Fibroblast of lung (primary cell): Measurements from ENCODE around the gene POLR2E. TPM values are rescaled to one million over a fixed set of nuclear protein-coding genes. Genes with fewer than 3 reads are reported as not detected.

Source experiments
- DNase-seq, 2 donors: peaks; one replicate each; pipeline versions ENCODE4 v3.0.0 to v3.0.0-alpha.2; 2010; ENCODE audit warnings: low read depth in 2 of 2
- H2AFZ ChIP-seq: 2 replicates; pipeline ENCODE4 v1.5.1; 2012; ENCODE audit warnings: low read length, control low read depth, inconsistent platforms
- H3K27ac ChIP-seq: 2 replicates; pipeline ENCODE4 v1.5.1; 2011; ENCODE audit warnings: low read length, control low read depth; ENCODE audit not compliant: insufficient read depth
- H3K27me3 ChIP-seq: 2 replicates; pipeline ENCODE4 v1.5.1; 2011; ENCODE audit warnings: mild to moderate bottlenecking, low read length; ENCODE audit not compliant: control insufficient read depth, insufficient read depth
- H3K36me3 ChIP-seq: 2 replicates; pipeline ENCODE4 v1.5.1; 2011; ENCODE audit warnings: low read length; ENCODE audit not compliant: control insufficient read depth, insufficient read depth
- H3K4me1 ChIP-seq: 2 replicates; pipeline ENCODE4 v1.5.1; 2011; ENCODE audit warnings: low read length; ENCODE audit not compliant: control insufficient read depth, insufficient read depth; ENCODE audit errors: extremely low read depth
- H3K4me2 ChIP-seq: 2 replicates; pipeline ENCODE4 v1.5.1; 2011; ENCODE audit warnings: low read length, control low read depth; ENCODE audit not compliant: insufficient read depth; ENCODE audit errors: extremely low read depth
- H3K4me3 ChIP-seq, 4 experiments: fragments of 200-600 bp in 1 of 4; sonication (generic) in 1 of 4; replicated peaks in 1 of 4; 2 replicates each; pipeline ENCODE4 v1.5.1; 2011 to 2016; ENCODE audit warnings: low read length in 4 of 4, low read depth in 3 of 4, mild to moderate bottlenecking in 3 of 4, control low read depth in 2 of 4, inconsistent platforms in 1 of 4, mixed read lengths in 1 of 4; ENCODE audit not compliant: insufficient read depth in 1 of 4; ENCODE audit errors: control extremely low read depth in 1 of 4
- H3K79me2 ChIP-seq: 2 replicates; pipeline ENCODE4 v1.5.1; 2012; ENCODE audit warnings: mild to moderate bottlenecking, low read length, inconsistent platforms; ENCODE audit not compliant: control insufficient read depth, insufficient read depth
- H3K9ac ChIP-seq: 2 replicates; pipeline ENCODE4 v1.5.1; 2011; ENCODE audit warnings: mild to moderate bottlenecking, low read length, control low read depth; ENCODE audit not compliant: insufficient read depth
- H3K9me3 ChIP-seq: 2 replicates; pipeline ENCODE4 v1.5.1; 2012; ENCODE audit warnings: low read depth, low read length; ENCODE audit not compliant: control insufficient read depth, insufficient read depth
- H4K20me1 ChIP-seq: 2 replicates; pipeline ENCODE4 v1.5.1; 2011; ENCODE audit warnings: low read length; ENCODE audit not compliant: control insufficient read depth, insufficient read depth; ENCODE audit errors: extremely low read depth
- CTCF ChIP-seq, 2 donors: IDR thresholded peaks in 1 of 2; conservative IDR thresholded peaks in 1 of 2; 1 replicate in 1 of 2; 2 replicates in 1 of 2; pipeline ENCODE4 v1.5.1; 2011 to 2012; ENCODE audit warnings: low read length in 2 of 2, control low read depth in 1 of 2, inconsistent platforms in 1 of 2, low read depth in 1 of 2, mild to moderate bottlenecking in 1 of 2
- EZH2 ChIP-seq: IDR thresholded peaks from 2 replicates; pipeline ENCODE4 v1.5.1; 2012; ENCODE audit warnings: low read length, control low read depth, mild to moderate bottlenecking; ENCODE audit errors: missing control alignments
- polyA plus RNA-seq, 2 donors: library from polyadenylated mRNA; depleted of rRNA in 1 of 2; stranded (reverse) in 1 of 2; unstranded in 1 of 2; fragments of >200 nt; gene quantifications; 2 replicates each; pipeline ENCODE4 v1.2.1, GENCODE V29; 2011 to 2012; ENCODE audit warnings: missing spikeins in 1 of 2
- total RNA-seq: library from RNA; depleted of rRNA; stranded (reverse); fragments of >200 nt; gene quantifications from 2 replicates; pipeline ENCODE4 v1.2.1, GENCODE V29; 2014

Gene POLR2E
- total and polyA plus RNA-seq, 2 donors (not counting 1 experiment from before 2014, with no cell fraction given): 55.2 to 130 TPM

- Histone ChIP-seq H3K4me1 (peaks cover 2% of the 10 kb centered on the region), H3K36me3 (no peaks in the 10 kb centered on the region), H3K4me3 (no peak overlapping the region), H4K20me1 (no peaks in the 10 kb centered on the region), H2AFZ (no peak overlapping the region), H3K27ac (no peak overlapping the region), H3K27me3 (peaks cover 18% of the 10 kb centered on the region), H3K79me2 (no peaks in the 10 kb centered on the region), H3K9ac (no peak overlapping the region), H3K4me2 (no peak overlapping the region), H3K9me3 (no peaks in the 10 kb centered on the region)
- DNase-seq: no peak
- TF ChIP-seq EZH2 (peak; percentile 47), CTCF (conservative IDR thresholded peaks at IDR 0.05 in 1 of 2, IDR thresholded peaks at IDR 0.05 in 1 of 2; ENCODE audit: low read depth in 1 of 2, low read length in 2 of 2) (no peak)
Measured at GRCh38 chr19:1070931-1071791, 24.0 kb downstream of the POLR2E start.

GRCh38 chr19:1070576-1070930 is 24.6 kb downstream of the POLR2E start:
- Histone ChIP-seq H2AFZ (no peak overlapping the region), H3K27ac (no peak overlapping the region), H4K20me1 (no peaks in the 10 kb centered on the region), H3K79me2 (no peaks in the 10 kb centered on the region), H3K9me3 (no peaks in the 10 kb centered on the region), H3K4me2 (no peak overlapping the region), H3K4me3 (no peak overlapping the region), H3K9ac (no peak overlapping the region), H3K27me3 (peaks cover 18% of the 10 kb centered on the region), H3K4me1 (no peaks in the 10 kb centered on the region), H3K36me3 (no peaks in the 10 kb centered on the region)
- TF ChIP-seq CTCF (conservative IDR thresholded peaks at IDR 0.05 in 1 of 2, IDR thresholded peaks at IDR 0.05 in 1 of 2; ENCODE audit: low read depth in 1 of 2, low read length in 2 of 2) (peak; percentile 19 to 21), EZH2 (no peak)
- DNase-seq: no peak

- Histone ChIP-seq H3K79me2 (no peaks in the 10 kb centered on the region), H3K4me3 (no peak overlapping the region), H3K9ac (no peak overlapping the region), H4K20me1 (no peaks in the 10 kb centered on the region), H2AFZ (no peak overlapping the region), H3K4me1 (no peaks in the 10 kb centered on the region), H3K4me2 (no peak overlapping the region), H3K27ac (no peak overlapping the region), H3K36me3 (no peaks in the 10 kb centered on the region), H3K9me3 (no peaks in the 10 kb centered on the region), H3K27me3 (peaks cover 18% of the 10 kb centered on the region)
- TF ChIP-seq EZH2 (no peak), CTCF (conservative IDR thresholded peaks at IDR 0.05 in 1 of 2, IDR thresholded peaks at IDR 0.05 in 1 of 2; ENCODE audit: low read depth in 1 of 2, low read length in 2 of 2) (no peak)
- DNase-seq: no peak
Measured at GRCh38 chr19:1069009-1069779, 26.0 kb downstream of the POLR2E start.
